Thoracic aorta (tissue), 2 donors: Measurements from ENCODE around the gene ENO2. TPM values are rescaled to one million over a fixed set of nuclear protein-coding genes. Genes with fewer than 3 reads are reported as not detected.

Experiments used
- ATAC-seq: fragments of 150-250 bp; one replicate; pipeline ENCODE4 v1.8.0; 2017; ENCODE audit warnings: low read depth; ENCODE audit not compliant: insufficient number of reproducible peaks, low FRiP score
- DNase-seq: peaks from one replicate; pipeline ENCODE4 v3.0.0-alpha.2; 2020; ENCODE audit warnings: low spot score
- H3K27ac ChIP-seq, 2 donors: fragments of 200-600 bp; sonication (generic); 1 replicate in 1 of 2; 2 replicates in 1 of 2; pipeline ENCODE4 v1.5.1; 2016; ENCODE audit warnings: mild to moderate bottlenecking in 2 of 2, moderate library complexity in 2 of 2
- H3K27me3 ChIP-seq: fragments of 200-600 bp; sonication (generic); replicated peaks from 2 replicates; pipeline ENCODE4 v1.6.0; 2016; ENCODE audit warnings: mild to moderate bottlenecking; ENCODE audit not compliant: insufficient read depth
- H3K36me3 ChIP-seq: fragments of 200-600 bp; sonication (generic); one replicate; pipeline ENCODE4 v1.5.1; 2016
- H3K4me1 ChIP-seq, 2 donors: fragments of 200-600 bp; sonication (generic); 1 replicate in 1 of 2; 2 replicates in 1 of 2; pipeline versions ENCODE4 v1.5.1 to v1.6.0; 2016; ENCODE audit warnings: low read depth in 2 of 2, mild to moderate bottlenecking in 1 of 2; ENCODE audit not compliant: control insufficient read depth in 1 of 2
- H3K4me3 ChIP-seq: fragments of 200-600 bp; sonication (generic); 2 replicates; pipeline ENCODE4 v1.5.1; 2016; ENCODE audit warnings: mild to moderate bottlenecking
- H3K9me3 ChIP-seq: fragments of 200-600 bp; sonication (generic); 2 replicates; pipeline ENCODE4 v1.5.1; 2016
- total RNA-seq, 2 donors: library from RNA; depleted of rRNA; stranded (reverse); fragments of >200 nt; gene quantifications; one replicate each; pipeline versions ENCODE4 v1.1.0 to v1.2.3, GENCODE V29; 2016
- TF ChIP-seq, protein P1 (sequence below): fragments of 200-600 bp; sonication (generic); IDR thresholded peaks from one replicate; pipeline ENCODE4 v1.5.1; 2019; ENCODE audit warnings: antibody characterized with exemption

The ENO2 gene
- total RNA-seq, 2 donors from 2014 or later = 53.6 to 57.9 TPM

GRCh38 chr12:6925540-6926279 lies 11.3 kb downstream of the ENO2 start:
- H3K4me1 ChIP-seq = peaks cover 18 to 45% of the 10 kb centered on the region in 2 donors
- no peaks in the 10 kb centered on the region for H3K9me3 ChIP-seq
- no peaks in the 10 kb centered on the region for H3K36me3 ChIP-seq
- ATAC-seq (peak; percentile 88), DNase-seq (no peak)
- H3K27me3 ChIP-seq = no peaks in the 10 kb centered on the region
- TF ChIP-seq, protein P1, sequence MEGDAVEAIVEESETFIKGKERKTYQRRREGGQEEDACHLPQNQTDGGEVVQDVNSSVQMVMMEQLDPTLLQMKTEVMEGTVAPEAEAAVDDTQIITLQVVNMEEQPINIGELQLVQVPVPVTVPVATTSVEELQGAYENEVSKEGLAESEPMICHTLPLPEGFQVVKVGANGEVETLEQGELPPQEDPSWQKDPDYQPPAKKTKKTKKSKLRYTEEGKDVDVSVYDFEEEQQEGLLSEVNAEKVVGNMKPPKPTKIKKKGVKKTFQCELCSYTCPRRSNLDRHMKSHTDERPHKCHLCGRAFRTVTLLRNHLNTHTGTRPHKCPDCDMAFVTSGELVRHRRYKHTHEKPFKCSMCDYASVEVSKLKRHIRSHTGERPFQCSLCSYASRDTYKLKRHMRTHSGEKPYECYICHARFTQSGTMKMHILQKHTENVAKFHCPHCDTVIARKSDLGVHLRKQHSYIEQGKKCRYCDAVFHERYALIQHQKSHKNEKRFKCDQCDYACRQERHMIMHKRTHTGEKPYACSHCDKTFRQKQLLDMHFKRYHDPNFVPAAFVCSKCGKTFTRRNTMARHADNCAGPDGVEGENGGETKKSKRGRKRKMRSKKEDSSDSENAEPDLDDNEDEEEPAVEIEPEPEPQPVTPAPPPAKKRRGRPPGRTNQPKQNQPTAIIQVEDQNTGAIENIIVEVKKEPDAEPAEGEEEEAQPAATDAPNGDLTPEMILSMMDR = no peak
- H3K4me3 ChIP-seq = peak overlapping the region; percentile 95
- peak overlapping the region; percentile 96 to 97 for H3K27ac ChIP-seq

- TF ChIP-seq, protein P1 = no peak
- Histone ChIP-seq H3K27ac (peak within 1 kb of the TSS; percentile 96 to 97), H3K4me1 (peaks cover 29 to 63% of the 10 kb centered on the region in 2 donors), H3K4me3 (peak within 1 kb of the TSS; percentile 95), H3K36me3 (no peaks in the 10 kb centered on the region), H3K27me3 (no peaks in the 10 kb centered on the region), H3K9me3 (no peaks in the 10 kb centered on the region)
- ATAC-seq (peak; percentile 52), DNase-seq (no peak)
Observed at GRCh38 chr12:6927379-6928021, 13.1 kb downstream of the ENO2 start, which contains the start of gene ATN1. ATN1 (plus strand) TSS chr12:6927959; CDS start chr12:6934002, 6,043 bp downstream.

DNA sequence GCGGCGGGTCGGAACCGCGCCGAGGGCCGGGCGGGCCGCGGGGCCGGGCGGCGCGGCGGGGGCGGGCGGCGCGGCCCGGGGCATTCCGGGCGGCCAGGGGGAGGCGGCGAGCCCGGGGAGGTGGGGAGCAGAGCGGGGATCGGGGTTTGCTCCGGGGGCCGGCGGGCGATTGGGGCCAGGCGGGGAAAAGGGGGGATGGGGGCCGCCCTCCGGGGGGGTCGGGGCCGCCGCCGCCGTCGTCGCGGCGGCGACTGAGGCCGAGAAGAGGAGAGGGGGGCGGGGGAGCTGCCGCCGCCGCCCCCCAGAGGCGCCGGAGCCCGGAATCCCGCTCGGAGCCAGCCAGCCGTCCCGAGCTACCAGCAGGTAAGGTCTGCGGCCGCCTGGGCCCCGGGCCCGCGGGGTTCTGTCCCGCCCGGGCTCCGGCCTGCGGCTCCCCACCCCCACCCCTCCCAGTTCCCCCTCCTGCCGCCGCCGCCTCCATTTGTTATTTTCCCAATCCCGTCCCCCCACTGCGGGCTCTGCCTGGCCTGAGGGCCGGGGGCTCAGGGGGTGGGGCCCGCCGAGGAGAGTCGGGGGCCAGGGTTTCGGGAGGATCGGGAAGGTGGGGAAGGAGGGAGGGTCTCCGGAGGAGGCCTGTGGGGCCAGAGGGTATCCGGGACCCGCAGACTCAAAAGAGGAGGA lies 13.8 kb downstream of the ENO2 start:
- Histone ChIP-seq H3K9me3 (no peaks in the 10 kb centered on the region), H3K27ac (peak overlapping the region; percentile 95 to 96), H3K36me3 (no peaks in the 10 kb centered on the region), H3K4me1 (peaks cover 29 to 69% of the 10 kb centered on the region in 2 donors), H3K27me3 (no peaks in the 10 kb centered on the region), H3K4me3 (peak overlapping the region; percentile 95)
- TF ChIP-seq, protein P1 = no peak
- ATAC-seq (no peak), DNase-seq (no peak)

GRCh38 chr12:6928703-6929407 lies 14.5 kb downstream of the ENO2 start:
- no peak for ATAC-seq
- Histone ChIP-seq H3K27ac (peak overlapping the region; percentile 90 to 95), H3K4me3 (peak overlapping the region; percentile 95), H3K36me3 (peaks cover 5% of the 10 kb centered on the region), H3K27me3 (no peaks in the 10 kb centered on the region), H3K9me3 (no peaks in the 10 kb centered on the region), H3K4me1 (peaks cover 29 to 72% of the 10 kb centered on the region in 2 donors)
- no peak for DNase-seq
- TF ChIP-seq, protein P1 = no peak
